Measurements from ENCODE around the gene MED9.

Gene MED9

DNA sequence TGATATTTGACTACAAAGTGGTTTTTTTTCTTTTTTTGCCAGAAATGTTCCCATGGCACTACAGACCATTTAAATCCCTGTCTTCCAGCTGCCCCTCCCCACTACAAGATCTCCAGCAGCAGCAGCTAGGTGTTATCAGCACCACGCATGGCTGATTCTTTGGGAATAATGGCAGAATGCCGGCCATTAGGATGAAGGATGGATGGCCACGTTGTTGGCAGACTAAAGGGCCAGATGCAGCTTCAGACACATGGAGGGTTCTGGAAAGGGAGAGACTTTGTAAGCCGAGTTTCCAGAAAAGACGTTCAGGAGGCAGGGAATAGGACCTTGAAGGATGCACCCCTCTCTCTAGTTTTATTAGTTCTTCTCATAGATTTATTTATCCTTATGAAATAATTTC, 10.3 kb upstream of the MED9 start:
- no peak for TF ChIP-seq EZH2phosphoT487 (IDR thresholded peaks at IDR 0.05; ENCODE audit: borderline replicate concordance, low read length)
- TF ChIP-seq, protein P1, sequence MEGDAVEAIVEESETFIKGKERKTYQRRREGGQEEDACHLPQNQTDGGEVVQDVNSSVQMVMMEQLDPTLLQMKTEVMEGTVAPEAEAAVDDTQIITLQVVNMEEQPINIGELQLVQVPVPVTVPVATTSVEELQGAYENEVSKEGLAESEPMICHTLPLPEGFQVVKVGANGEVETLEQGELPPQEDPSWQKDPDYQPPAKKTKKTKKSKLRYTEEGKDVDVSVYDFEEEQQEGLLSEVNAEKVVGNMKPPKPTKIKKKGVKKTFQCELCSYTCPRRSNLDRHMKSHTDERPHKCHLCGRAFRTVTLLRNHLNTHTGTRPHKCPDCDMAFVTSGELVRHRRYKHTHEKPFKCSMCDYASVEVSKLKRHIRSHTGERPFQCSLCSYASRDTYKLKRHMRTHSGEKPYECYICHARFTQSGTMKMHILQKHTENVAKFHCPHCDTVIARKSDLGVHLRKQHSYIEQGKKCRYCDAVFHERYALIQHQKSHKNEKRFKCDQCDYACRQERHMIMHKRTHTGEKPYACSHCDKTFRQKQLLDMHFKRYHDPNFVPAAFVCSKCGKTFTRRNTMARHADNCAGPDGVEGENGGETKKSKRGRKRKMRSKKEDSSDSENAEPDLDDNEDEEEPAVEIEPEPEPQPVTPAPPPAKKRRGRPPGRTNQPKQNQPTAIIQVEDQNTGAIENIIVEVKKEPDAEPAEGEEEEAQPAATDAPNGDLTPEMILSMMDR (IDR thresholded peaks at IDR 0.05; ENCODE audit: low read depth, low read length, poor library complexity, severe bottlenecking) = no peak
- H3K9me2 ChIP-seq (replicated peaks; ENCODE audit: control insufficient read depth, low read length) = no peaks in the 10 kb centered on the region
- no peaks in the 10 kb centered on the region for H3K9me3 ChIP-seq (ENCODE audit: control insufficient read depth, insufficient read depth, low read length)
- no peaks in the 10 kb centered on the region for H4K20me1 ChIP-seq (ENCODE audit: control insufficient read depth, insufficient read depth, low read depth, low read length)
- H3K4me1 ChIP-seq (ENCODE audit: control insufficient read depth, low read length) = no peaks in the 10 kb centered on the region
- no peak overlapping the region for H3K4me2 ChIP-seq (ENCODE audit: low read length)
- H3F3A ChIP-seq (ENCODE audit: control insufficient read depth, insufficient read depth) = no peaks in the 10 kb centered on the region
- H3K36me3 ChIP-seq (ENCODE audit: control insufficient read depth, low read length) = no peaks in the 10 kb centered on the region
- no peak overlapping the region for H3K4me3 ChIP-seq (ENCODE audit: low read length)
- peaks cover 46% of the 10 kb centered on the region for H3K27me3 ChIP-seq (ENCODE audit: control insufficient read depth, low read length)
- H3K27ac ChIP-seq (ENCODE audit: low read depth, low read length) = no peak overlapping the region
- no peaks in the 10 kb centered on the region for H3K79me2 ChIP-seq (ENCODE audit: control insufficient read depth, low read length)

DNA sequence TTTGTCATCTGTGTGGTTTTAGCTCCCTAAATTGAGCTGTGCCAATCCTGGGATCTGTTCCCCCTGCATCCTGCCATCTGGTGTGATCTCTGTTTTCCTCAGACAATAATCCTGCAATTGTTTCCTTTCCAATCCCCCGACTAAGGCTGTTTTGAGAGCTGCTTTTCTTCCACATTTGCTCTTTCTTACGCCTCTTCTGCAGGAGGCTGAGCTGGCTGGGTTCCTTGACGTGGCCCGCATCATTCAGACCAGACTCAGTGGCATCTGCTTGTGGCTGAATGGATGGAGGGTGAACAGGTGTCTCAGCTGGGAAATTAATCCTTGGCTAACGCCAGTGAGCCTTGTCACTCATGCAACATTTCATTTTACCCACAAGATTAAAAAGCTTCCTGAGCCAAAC, 9.8 kb upstream of the MED9 start:
- Histone ChIP-seq H4K20me1 (ENCODE audit: control insufficient read depth, insufficient read depth, low read depth, low read length) (no peaks in the 10 kb centered on the region), H3K9me2 (replicated peaks; ENCODE audit: control insufficient read depth, low read length) (no peaks in the 10 kb centered on the region), H3K27ac (ENCODE audit: low read depth, low read length) (no peak overlapping the region), H3K4me1 (ENCODE audit: control insufficient read depth, low read length) (no peaks in the 10 kb centered on the region), H3F3A (ENCODE audit: control insufficient read depth, insufficient read depth) (no peaks in the 10 kb centered on the region), H3K9me3 (ENCODE audit: control insufficient read depth, insufficient read depth, low read length) (no peaks in the 10 kb centered on the region), H3K36me3 (ENCODE audit: control insufficient read depth, low read length) (no peaks in the 10 kb centered on the region), H3K79me2 (ENCODE audit: control insufficient read depth, low read length) (no peaks in the 10 kb centered on the region), H3K4me2 (ENCODE audit: low read length) (no peak overlapping the region), H3K4me3 (ENCODE audit: low read length) (no peak overlapping the region), H3K27me3 (ENCODE audit: control insufficient read depth, low read length) (peaks cover 47% of the 10 kb centered on the region)
- TF ChIP-seq EZH2phosphoT487 (IDR thresholded peaks at IDR 0.05; ENCODE audit: borderline replicate concordance, low read length) = no peak
- TF ChIP-seq, protein P1 (IDR thresholded peaks at IDR 0.05; ENCODE audit: low read depth, low read length, poor library complexity, severe bottlenecking) = no peak

DNA sequence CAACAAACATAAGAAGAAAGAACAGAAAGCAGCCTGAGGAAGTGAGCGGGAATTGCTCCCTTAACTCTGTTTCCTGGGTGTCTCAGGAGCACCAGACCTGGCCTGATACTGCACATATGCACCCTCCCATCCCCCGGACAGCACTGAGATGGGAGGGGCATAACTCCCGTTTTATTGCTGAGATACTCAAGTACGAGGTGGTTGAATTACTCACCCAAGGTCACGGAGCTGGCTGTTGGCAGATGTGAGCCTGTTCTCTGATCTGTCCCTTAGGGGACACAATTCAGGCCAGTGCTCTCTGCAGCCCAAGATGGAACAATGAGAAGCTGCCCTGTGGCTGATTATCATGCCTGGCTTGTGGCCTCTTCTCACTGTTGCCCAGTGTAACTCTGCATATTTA, 9.1 kb upstream of the MED9 start:
- no peak overlapping the region for H3K4me2 ChIP-seq (ENCODE audit: low read length)
- no peak for TF ChIP-seq EZH2phosphoT487 (IDR thresholded peaks at IDR 0.05; ENCODE audit: borderline replicate concordance, low read length)
- TF ChIP-seq, protein P1 (IDR thresholded peaks at IDR 0.05; ENCODE audit: low read depth, low read length, poor library complexity, severe bottlenecking) = no peak
- H3K4me1 ChIP-seq (ENCODE audit: control insufficient read depth, low read length) = no peaks in the 10 kb centered on the region
- H3F3A ChIP-seq (ENCODE audit: control insufficient read depth, insufficient read depth) = no peaks in the 10 kb centered on the region
- no peaks in the 10 kb centered on the region for H3K36me3 ChIP-seq (ENCODE audit: control insufficient read depth, low read length)
- H3K27ac ChIP-seq (ENCODE audit: low read depth, low read length) = no peak overlapping the region
- no peaks in the 10 kb centered on the region for H3K79me2 ChIP-seq (ENCODE audit: control insufficient read depth, low read length)
- H3K4me3 ChIP-seq (ENCODE audit: low read length) = no peak overlapping the region
- peaks cover 53% of the 10 kb centered on the region for H3K27me3 ChIP-seq (ENCODE audit: control insufficient read depth, low read length)
- H4K20me1 ChIP-seq (ENCODE audit: control insufficient read depth, insufficient read depth, low read depth, low read length) = no peaks in the 10 kb centered on the region
- H3K9me3 ChIP-seq (ENCODE audit: control insufficient read depth, insufficient read depth, low read length) = no peaks in the 10 kb centered on the region
- H3K9me2 ChIP-seq (replicated peaks; ENCODE audit: control insufficient read depth, low read length) = no peaks in the 10 kb centered on the region
